K562 (cell line): ENCODE measurements around the gene IL31. TPM values are rescaled to one million over a fixed set of nuclear protein-coding genes. Genes with fewer than 3 reads are reported as not detected.

ENCODE experiments used
- EP400 ChIP-seq: fragments of 450-650 bp; IDR thresholded peaks from 2 replicates; pipeline ENCODE4 v1.6.1; 2017; ENCODE audit warnings: antibody characterized with exemption, mild to moderate bottlenecking, moderate library complexity
- ERF ChIP-seq: fragments of 450-650 bp; formaldehyde crosslinking; IDR thresholded peaks from 2 replicates; pipeline ENCODE4 v1.4.0; 2020; ENCODE audit warnings: mild to moderate bottlenecking, mixed read lengths
- GATAD2A ChIP-seq: fragments of 450-650 bp; IDR thresholded peaks from 2 replicates; pipeline ENCODE4 v1.6.1; 2017
- L3MBTL2 ChIP-seq: fragments of 450-650 bp; IDR thresholded peaks from 2 replicates; pipeline ENCODE4 v1.6.1; 2016; ENCODE audit warnings: mild to moderate bottlenecking, moderate library complexity
- MAFF ChIP-seq: IDR thresholded peaks from 2 replicates; pipeline ENCODE4 v1.6.1; 2012; ENCODE audit warnings: low read length, improper control_type of control experiment
- MAFG ChIP-seq: fragments of 450-650 bp; conservative IDR thresholded peaks from 2 replicates; pipeline ENCODE4 v1.6.1; 2016; ENCODE audit warnings: missing genetic modification characterization, missing compliant biosample characterization
- NFRKB ChIP-seq: fragments of 450-650 bp; IDR thresholded peaks from 2 replicates; pipeline ENCODE4 v1.6.1; 2016; ENCODE audit warnings: low read depth
- SREBF1 ChIP-seq: fragments of 150-350 bp; IDR thresholded peaks from 2 replicates; pipeline ENCODE4 v1.6.1; 2014; ENCODE audit warnings: antibody characterized with exemption, low read depth, low read length, borderline replicate concordance
- YY1 ChIP-seq, 3 experiments: IDR thresholded peaks; 2 replicates each; pipeline ENCODE4 v1.6.1; 2011; ENCODE audit warnings: low read length in 2 of 3, mild to moderate bottlenecking in 2 of 3, moderate library complexity in 2 of 3, borderline replicate concordance in 1 of 3, control low read depth in 1 of 3, low read depth in 1 of 3; ENCODE audit not compliant: insufficient read depth in 3 of 3, insufficient replicate concordance in 2 of 3, control insufficient read depth in 1 of 3, insufficient read length in 1 of 3; ENCODE audit errors: extremely low read depth in 1 of 3
- ZFP1 ChIP-seq: fragments of 450-650 bp; formaldehyde crosslinking; IDR thresholded peaks from 2 replicates; pipeline ENCODE4 v1.4.0; 2020; ENCODE audit warnings: mild to moderate bottlenecking, mixed read lengths
- ZFP36 ChIP-seq: fragments of 150-350 bp; IDR thresholded peaks from 2 replicates; pipeline ENCODE4 v1.6.1; 2018; ENCODE audit warnings: low read length, low read depth; ENCODE audit not compliant: partially characterized antibody
- ZNF146 ChIP-seq: IDR thresholded peaks from one replicate; pipeline ENCODE4 v1.6.1; 2018; ENCODE audit warnings: missing compliant biosample characterization; ENCODE audit not compliant: unreplicated experiment
- ZNF175 ChIP-seq: fragments of 200-800 bp; sonication (Bioruptor generic); IDR thresholded peaks from 2 replicates; pipeline ENCODE4 v1.6.1; 2016; ENCODE audit warnings: low read depth, mild to moderate bottlenecking, missing genetic modification characterization, missing compliant biosample characterization
- ZNF695 ChIP-seq: fragments of 450-650 bp; formaldehyde crosslinking; IDR thresholded peaks from 2 replicates; pipeline ENCODE4 v1.4.0; 2020; ENCODE audit warnings: mild to moderate bottlenecking, moderate library complexity
- polyA plus RNA-seq, 8 experiments: library from polyadenylated mRNA; depleted of rRNA in 4 of 8; stranded (reverse) in 5 of 8; unstranded in 3 of 8; fragments of >200 nt; fragmentation: Nextera tagmentation in 2 of 8; fragmentation: Illumina TruSeq in 1 of 8; extraction: Ambion mirVana in 2 of 8; extraction: Trizol in 1 of 8; gene quantifications; 2 replicates each; pipeline versions ENCODE4 v1.2.1 to v1.2.3, GENCODE V29; 2011 to 2014; ENCODE audit warnings: inconsistent platforms in 1 of 8, missing spikeins in 1 of 8
- total RNA-seq, 7 experiments: library from RNA; depleted of rRNA in 6 of 7; stranded (reverse); fragments of >200 nt in 6 of 7; fragmentation: Illumina TruSeq in 2 of 7; extraction: Trizol in 2 of 7; gene quantifications; 2 replicates each; pipeline versions ENCODE4 v1.2.1 to v1.2.3, GENCODE V29; 2011 to 2021; ENCODE audit warnings: low replicate concordance in 1 of 7
- TF ChIP-seq, protein P1 (sequence below): sonication (generic); formaldehyde crosslinking; IDR thresholded peaks from 2 replicates; pipeline ENCODE4 v1.5.0; 2020; ENCODE audit warnings: missing genetic modification reagents
- TF ChIP-seq, protein P2 (sequence below): sonication (generic); formaldehyde crosslinking; IDR thresholded peaks from 2 replicates; pipeline ENCODE4 v1.8.0; 2023; ENCODE audit warnings: mild to moderate bottlenecking, missing genetic modification reagents
- TF ChIP-seq, protein P3 (sequence below): fragments of 200-800 bp; sonication (Bioruptor generic); IDR thresholded peaks from 2 replicates; pipeline ENCODE4 v1.6.1; 2017; ENCODE audit warnings: missing genetic modification characterization, missing compliant biosample characterization
- TF ChIP-seq, protein P4 (sequence below): fragments of 450-650 bp; IDR thresholded peaks from 2 replicates; pipeline ENCODE4 v1.6.1; 2016; ENCODE audit warnings: antibody characterized with exemption
- TF ChIP-seq, protein P5 (sequence below), 2 experiments: fragments of 450-650 bp; conservative IDR thresholded peaks; 2 replicates each; pipeline ENCODE4 v1.6.1; 2017; ENCODE audit warnings: mild to moderate bottlenecking in 2 of 2, moderate library complexity in 2 of 2

IL31 gene
- total and polyA plus RNA-seq, 9 of the 15 experiments (the other 6 are each of a cell fraction or from before 2014, with no cell fraction given) = not detected

DNA sequence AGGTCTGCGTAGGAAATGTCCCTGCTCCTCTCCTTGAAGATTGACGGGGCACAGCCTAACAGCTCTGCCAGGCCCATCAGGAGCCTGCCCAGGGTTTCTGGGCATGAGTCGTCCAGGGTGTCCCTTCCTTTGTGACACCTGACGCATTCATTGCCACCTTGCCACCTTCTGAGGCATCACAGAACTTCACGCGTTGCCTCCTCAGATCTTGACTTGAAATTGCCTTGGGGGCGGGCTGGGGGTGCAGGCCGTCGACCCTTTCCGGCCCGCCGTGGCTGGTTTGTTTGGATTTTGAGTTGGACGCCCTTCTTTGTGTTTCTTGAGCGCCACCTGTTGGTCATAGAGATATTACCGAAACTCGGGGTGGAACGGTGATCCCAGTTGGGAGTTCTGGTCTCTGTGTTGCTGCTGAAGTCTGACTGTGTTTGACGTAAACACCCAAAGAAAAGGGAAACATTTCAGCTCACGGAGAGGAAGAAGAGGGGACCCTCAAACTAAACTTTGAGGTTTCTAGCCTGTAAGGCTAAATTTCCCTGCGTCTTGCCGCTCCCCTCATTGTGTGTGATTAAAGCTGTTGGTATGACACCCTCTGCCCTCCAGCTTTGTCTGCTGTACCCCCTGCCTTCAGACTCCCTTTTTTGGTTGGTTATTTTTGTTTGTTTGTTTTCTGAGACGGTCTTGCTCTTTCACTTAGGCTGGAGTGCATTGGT lies 50.8 kb downstream of the IL31 start (continued):
- TF ChIP-seq, protein P1, sequence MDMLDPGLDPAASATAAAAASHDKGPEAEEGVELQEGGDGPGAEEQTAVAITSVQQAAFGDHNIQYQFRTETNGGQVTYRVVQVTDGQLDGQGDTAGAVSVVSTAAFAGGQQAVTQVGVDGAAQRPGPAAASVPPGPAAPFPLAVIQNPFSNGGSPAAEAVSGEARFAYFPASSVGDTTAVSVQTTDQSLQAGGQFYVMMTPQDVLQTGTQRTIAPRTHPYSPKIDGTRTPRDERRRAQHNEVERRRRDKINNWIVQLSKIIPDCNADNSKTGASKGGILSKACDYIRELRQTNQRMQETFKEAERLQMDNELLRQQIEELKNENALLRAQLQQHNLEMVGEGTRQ (CRISPR knock-in tag) = no peak
- TF ChIP-seq ERF (CRISPR knock-in tag) = no peak
- TF ChIP-seq MAFF = no peak
- TF ChIP-seq, protein P2, sequence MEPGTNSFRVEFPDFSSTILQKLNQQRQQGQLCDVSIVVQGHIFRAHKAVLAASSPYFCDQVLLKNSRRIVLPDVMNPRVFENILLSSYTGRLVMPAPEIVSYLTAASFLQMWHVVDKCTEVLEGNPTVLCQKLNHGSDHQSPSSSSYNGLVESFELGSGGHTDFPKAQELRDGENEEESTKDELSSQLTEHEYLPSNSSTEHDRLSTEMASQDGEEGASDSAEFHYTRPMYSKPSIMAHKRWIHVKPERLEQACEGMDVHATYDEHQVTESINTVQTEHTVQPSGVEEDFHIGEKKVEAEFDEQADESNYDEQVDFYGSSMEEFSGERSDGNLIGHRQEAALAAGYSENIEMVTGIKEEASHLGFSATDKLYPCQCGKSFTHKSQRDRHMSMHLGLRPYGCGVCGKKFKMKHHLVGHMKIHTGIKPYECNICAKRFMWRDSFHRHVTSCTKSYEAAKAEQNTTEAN (CRISPR knock-in tag) = no peak
- TF ChIP-seq, protein P3, sequence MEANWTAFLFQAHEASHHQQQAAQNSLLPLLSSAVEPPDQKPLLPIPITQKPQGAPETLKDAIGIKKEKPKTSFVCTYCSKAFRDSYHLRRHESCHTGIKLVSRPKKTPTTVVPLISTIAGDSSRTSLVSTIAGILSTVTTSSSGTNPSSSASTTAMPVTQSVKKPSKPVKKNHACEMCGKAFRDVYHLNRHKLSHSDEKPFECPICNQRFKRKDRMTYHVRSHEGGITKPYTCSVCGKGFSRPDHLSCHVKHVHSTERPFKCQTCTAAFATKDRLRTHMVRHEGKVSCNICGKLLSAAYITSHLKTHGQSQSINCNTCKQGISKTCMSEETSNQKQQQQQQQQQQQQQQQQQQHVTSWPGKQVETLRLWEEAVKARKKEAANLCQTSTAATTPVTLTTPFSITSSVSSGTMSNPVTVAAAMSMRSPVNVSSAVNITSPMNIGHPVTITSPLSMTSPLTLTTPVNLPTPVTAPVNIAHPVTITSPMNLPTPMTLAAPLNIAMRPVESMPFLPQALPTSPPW = peak; percentile 30; the same call in 1 of the 2 replicates
- no peak for TF ChIP-seq EP400
- TF ChIP-seq L3MBTL2 = no peak; the same call in 1 of the 2 replicates
- no peak for TF ChIP-seq SREBF1
- TF ChIP-seq, protein P4, sequence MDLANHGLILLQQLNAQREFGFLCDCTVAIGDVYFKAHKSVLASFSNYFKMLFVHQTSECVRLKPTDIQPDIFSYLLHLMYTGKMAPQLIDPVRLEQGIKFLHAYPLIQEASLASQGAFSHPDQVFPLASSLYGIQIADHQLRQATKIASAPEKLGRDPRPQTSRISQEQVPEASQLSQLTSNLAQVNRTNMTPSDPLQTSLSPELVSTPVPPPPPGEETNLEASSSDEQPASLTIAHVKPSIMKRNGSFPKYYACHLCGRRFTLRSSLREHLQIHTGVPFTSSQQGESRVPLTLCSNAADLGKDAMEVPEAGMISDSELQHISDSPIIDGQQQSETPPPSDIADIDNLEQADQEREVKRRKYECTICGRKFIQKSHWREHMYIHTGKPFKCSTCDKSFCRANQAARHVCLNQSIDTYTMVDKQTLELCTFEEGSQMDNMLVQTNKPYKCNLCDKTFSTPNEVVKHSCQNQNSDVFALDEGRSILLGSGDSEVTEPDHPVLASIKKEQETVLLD = no peak
- TF ChIP-seq NFRKB = no peak
- TF ChIP-seq ZFP36 = no peak
- TF ChIP-seq ZNF695 = no peak
- TF ChIP-seq YY1 (IDR thresholded peaks at IDR 0.05; ENCODE audit: borderline replicate concordance in 1 of 3, control insufficient read depth in 1 of 3, extremely low read depth in 1 of 3, insufficient read depth in 3 of 3, insufficient read length in 1 of 3, insufficient replicate concordance in 2 of 3, low read depth in 1 of 3, low read length in 2 of 3) = no peak
- no peak for TF ChIP-seq ZFP1 (CRISPR knock-in tag)
- TF ChIP-seq, protein P5, sequence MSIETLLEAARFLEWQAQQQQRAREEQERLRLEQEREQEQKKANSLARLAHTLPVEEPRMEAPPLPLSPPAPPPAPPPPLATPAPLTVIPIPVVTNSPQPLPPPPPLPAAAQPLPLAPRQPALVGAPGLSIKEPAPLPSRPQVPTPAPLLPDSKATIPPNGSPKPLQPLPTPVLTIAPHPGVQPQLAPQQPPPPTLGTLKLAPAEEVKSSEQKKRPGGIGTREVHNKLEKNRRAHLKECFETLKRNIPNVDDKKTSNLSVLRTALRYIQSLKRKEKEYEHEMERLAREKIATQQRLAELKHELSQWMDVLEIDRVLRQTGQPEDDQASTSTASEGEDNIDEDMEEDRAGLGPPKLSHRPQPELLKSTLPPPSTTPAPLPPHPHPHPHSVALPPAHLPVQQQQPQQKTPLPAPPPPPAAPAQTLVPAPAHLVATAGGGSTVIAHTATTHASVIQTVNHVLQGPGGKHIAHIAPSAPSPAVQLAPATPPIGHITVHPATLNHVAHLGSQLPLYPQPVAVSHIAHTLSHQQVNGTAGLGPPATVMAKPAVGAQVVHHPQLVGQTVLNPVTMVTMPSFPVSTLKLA (conservative IDR thresholded peaks at IDR 0.05) = no peak
- TF ChIP-seq GATAD2A = no peak
- TF ChIP-seq ZNF175 (CRISPR knock-in tag) = no peak
- TF ChIP-seq MAFG (tag) = no peak
- no peak for TF ChIP-seq ZNF146 (CRISPR knock-in tag)
